GM13977 (cell line): ENCODE measurements around the gene CRIP1.

Experiments
- DNase-seq: peaks from one replicate; pipeline ENCODE4 v3.0.0; 2012; ENCODE audit warnings: low spot score
- in situ Hi-C: fragments of 300-500 bp; cut with MboI; formaldehyde crosslinking; loops from one replicate; pipeline ENCODE4 v1.12.0; 2022; ENCODE audit warnings: low sequenced_read_pairs, low pct_unique_long_range_greater_than_20kb, mixed read lengths, inconsistent platforms; ENCODE audit not compliant: unreplicated experiment
- TF ChIP-seq, protein P1 (sequence below): IDR thresholded peaks from 2 replicates; pipeline ENCODE4 v1.5.1; 2012; ENCODE audit warnings: mild to moderate bottlenecking, control low read depth; ENCODE audit not compliant: insufficient read depth; ENCODE audit errors: extremely low read depth, missing control alignments

CRIP1 gene

DNA sequence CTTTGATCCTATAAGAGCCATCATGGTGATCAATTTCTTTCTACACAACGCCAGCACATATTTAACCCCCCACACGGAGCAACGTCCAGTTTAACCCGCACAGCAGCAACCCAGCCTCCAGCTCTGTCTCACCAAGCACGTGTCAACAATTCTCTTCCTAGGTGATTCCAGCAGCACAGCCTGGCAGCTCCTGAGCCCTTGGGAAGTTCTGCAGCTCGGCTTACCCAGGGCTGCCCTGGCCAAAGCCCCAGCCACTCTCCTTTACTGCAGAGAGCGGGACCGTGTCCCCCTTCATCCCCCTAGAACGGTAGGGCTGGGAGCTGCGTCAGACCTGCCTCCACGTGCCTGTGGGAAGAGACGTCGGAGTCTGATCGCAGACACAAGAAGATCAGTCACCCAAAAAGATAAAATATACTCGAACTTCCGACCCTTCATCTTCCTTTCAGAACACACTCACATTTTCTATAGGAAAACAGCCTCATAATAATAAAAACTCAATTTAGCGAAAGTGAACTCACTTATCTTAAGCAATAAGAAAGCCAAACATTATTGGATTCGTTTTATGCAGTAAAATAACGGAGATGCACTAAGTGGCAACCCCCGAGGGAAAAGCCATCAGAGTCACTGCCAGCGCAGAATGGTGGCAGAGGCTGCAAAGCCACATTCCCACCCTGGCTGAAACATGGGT, 47.3 kb downstream of the CRIP1 start:
- TF ChIP-seq, protein P1, sequence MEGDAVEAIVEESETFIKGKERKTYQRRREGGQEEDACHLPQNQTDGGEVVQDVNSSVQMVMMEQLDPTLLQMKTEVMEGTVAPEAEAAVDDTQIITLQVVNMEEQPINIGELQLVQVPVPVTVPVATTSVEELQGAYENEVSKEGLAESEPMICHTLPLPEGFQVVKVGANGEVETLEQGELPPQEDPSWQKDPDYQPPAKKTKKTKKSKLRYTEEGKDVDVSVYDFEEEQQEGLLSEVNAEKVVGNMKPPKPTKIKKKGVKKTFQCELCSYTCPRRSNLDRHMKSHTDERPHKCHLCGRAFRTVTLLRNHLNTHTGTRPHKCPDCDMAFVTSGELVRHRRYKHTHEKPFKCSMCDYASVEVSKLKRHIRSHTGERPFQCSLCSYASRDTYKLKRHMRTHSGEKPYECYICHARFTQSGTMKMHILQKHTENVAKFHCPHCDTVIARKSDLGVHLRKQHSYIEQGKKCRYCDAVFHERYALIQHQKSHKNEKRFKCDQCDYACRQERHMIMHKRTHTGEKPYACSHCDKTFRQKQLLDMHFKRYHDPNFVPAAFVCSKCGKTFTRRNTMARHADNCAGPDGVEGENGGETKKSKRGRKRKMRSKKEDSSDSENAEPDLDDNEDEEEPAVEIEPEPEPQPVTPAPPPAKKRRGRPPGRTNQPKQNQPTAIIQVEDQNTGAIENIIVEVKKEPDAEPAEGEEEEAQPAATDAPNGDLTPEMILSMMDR = no peak
- no peak for DNase-seq
- in situ Hi-C loops = no loop called here

- in situ Hi-C loops = no loop called here
- TF ChIP-seq, protein P1 = no peak
- no peak for DNase-seq
These were observed 47.9 kb downstream of the CRIP1 start for GRCh38 chr14:105534586-105534985.

DNA sequence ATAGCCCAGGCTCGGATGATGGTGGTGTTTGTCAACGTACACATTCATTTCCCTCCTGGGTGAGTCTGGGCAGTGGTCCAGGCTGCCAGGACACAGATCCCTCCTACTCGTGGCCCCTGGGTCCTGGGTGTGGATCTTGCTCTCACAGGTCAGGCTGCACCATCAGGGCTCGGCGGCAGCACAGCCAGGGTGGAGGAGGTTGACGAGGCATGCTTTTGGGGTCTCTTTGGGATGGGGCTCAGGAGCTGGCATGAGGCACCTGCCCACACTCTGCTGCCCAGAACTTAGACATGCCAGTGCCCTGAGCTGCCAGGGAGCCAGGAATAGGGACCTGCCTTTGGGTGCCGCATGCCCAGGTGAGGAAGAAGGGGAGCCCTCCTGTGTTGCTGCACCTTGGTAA, 49.4 kb downstream of the CRIP1 start:
- TF ChIP-seq, protein P1 = no peak
- in situ Hi-C loops = no loop called here
- no peak for DNase-seq

- no peak for DNase-seq
- TF ChIP-seq, protein P1 = no peak
- in situ Hi-C loops = no loop called here
These were observed 50.2 kb downstream of the CRIP1 start for GRCh38 chr14:105536691-105537579.

- TF ChIP-seq, protein P1 = peak; percentile 95
- peak; percentile 90 for DNase-seq
- in situ Hi-C loops = no loop called here
These were observed 51.1 kb downstream of the CRIP1 start for GRCh38 chr14:105537580-105538474.
